Left forelimb (tissue), 1 donor: Measurements from ENCODE around the gene EID2B.

Experiments
- DNase-seq: peaks from one replicate; pipeline ENCODE4 v3.0.0-alpha.2; 2018; ENCODE audit warnings: low spot score

The EID2B gene

GRCh38 chr19:39531834-39532232 is 819 bp downstream of the EID2B start:
- no peak for DNase-seq

GRCh38 chr19:39525205-39525604 is 7.4 kb downstream of the EID2B start:
- DNase-seq, result peak; percentile 1

DNA sequence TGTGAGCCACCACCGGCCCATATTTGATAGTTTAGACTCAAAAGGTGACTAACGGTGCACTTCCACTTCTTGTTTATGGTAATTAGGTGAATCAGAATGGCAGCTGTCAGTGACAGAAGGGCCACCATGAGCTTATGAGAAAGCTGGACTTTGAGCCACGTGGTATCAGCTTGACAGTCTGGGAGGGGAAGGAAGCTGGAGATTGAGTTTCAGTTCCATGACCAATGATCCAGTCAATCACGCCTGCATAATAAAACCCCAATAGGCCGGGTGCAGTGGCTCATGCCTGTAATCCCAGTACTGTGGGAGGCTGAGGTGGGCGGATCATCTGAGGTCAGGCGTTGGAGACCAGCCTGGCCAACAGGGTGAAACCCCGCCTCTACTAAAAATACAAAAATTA is 8.2 kb downstream of the EID2B start:
- DNase-seq, result peak; percentile 9

DNA sequence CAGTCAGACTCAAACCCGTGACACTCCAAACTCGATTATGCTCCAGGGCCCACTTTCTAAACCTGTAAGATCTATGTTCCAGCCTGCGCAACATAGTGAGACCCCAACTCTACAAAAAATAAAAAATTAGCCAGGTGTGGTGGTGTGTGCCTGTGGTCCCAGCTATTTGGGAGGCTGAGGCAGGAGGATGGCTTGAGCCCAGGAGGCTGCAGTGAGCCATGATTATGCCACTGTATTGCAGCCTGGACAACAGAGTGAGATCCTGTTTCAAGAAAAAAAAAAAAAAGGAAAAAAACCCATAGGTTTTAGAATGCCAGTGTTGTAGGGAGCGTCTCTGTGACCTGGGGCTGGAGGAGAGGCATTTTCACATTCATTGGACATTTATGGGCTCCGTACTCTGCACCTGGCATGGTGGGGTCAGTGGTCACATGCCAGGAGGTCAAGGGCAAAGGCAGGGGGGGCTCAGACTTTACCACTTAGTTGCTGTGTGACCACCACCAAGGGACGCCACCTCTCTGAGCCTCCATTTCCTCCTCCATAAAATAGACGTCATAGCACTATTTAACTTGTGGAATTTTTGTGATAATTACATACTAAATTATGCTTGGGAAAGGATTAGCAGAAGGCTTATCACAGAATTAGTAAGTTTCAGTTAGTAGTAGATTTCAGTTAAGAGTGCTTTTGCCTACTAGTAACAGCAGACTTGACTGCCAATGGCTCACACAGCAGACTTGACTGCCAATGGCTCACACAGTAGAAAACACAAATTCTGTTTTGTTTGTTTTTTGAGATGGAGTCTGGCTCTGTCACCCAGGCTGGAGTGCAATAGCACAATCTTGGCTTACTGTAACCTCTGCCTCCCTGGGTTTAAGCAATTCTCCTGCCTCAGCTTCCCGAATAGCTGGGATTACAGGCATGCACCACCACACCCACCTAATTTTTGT is 11.8 kb downstream of the EID2B start:
- peak; percentile 33 for DNase-seq

- no peak for DNase-seq
Observed at GRCh38 chr19:39518975-39519374, 13.7 kb downstream of the EID2B start.

GRCh38 chr19:39518458-39518857 is 14.2 kb downstream of the EID2B start:
- DNase-seq, result peak; percentile 20

DNA sequence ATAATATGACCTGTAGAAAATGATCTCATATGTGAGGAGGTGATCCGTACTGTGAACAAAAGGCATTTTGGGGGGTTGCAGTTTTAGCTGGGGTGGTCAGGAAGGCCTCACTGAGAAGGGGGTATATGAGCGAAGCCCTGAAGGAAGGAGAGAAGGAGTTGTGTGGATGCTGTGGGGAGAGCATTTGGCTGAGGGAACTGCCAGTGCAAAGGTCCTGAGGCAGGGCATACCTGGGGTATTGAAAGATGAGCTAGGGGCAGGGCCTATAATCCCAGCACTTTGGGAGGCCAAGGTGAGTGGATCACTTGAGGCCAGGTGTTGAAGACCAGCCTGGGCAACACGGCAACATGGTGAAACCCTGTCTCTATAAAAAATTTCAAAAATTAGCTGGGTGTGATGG is 15.2 kb downstream of the EID2B start:
- DNase-seq, result no peak

GRCh38 chr19:39516270-39516669 is 16.4 kb downstream of the EID2B start:
- DNase-seq, result no peak

GRCh38 chr19:39515551-39516191 is 17.0 kb downstream of the EID2B start:
- no peak for DNase-seq

- DNase-seq, result no peak
Observed at GRCh38 chr19:39514840-39515550, 17.7 kb downstream of the EID2B start, which contains the start of gene SELENOV. TSS of gene SELENOV (plus strand) at chr19:39515139. CDS start at chr19:39515213, 74 bp downstream.

DNA sequence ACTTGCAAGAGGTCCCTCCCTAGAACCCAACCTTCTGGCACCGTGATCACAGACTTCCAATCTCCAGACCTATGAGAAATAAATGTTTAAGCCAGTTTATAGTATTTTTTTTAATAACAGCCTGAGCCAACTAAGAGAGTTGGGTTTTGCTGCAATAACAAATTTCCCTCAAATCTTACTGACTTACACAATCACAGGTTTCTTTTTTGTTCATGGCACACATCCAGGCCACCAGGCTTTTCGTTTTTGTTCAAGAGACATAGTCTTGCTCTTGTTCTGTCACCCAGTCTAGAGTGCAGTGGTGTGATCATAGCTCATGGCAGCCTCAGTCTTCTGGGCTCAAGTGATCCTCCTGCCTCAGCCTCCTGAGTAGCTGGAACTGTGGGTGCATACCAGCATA is 19.7 kb downstream of the EID2B start:
- DNase-seq, result no peak

GRCh38 chr19:39509233-39509632 is 23.4 kb downstream of the EID2B start:
- DNase-seq, result no peak

- DNase-seq, result no peak
Observed at GRCh38 chr19:39508629-39509028, 24.0 kb downstream of the EID2B start.

- DNase-seq, result no peak
Observed at GRCh38 chr19:39507715-39508364, 24.8 kb downstream of the EID2B start.

DNA sequence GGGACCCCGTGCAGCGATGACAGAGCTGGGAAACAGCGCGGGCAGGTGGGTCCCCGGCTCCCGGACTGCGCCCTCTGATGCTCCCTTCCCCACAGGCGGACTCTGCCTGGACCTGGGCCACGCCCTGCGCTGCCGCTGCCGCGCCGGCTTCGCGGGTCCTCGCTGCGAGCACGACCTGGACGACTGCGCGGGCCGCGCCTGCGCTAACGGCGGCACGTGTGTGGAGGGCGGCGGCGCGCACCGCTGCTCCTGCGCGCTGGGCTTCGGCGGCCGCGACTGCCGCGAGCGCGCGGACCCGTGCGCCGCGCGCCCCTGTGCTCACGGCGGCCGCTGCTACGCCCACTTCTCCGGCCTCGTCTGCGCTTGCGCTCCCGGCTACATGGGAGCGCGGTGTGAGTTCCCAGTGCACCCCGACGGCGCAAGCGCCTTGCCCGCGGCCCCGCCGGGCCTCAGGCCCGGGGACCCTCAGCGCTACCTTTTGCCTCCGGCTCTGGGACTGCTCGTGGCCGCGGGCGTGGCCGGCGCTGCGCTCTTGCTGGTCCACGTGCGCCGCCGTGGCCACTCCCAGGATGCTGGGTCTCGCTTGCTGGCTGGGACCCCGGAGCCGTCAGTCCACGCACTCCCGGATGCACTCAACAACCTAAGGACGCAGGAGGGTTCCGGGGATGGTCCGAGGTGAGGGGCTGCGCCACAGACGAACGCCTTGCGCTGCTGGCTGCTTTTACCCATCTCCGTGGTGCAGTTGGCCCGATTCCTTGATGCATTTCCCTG is 25.5 kb downstream of the EID2B start:
- DNase-seq, result no peak

DNA sequence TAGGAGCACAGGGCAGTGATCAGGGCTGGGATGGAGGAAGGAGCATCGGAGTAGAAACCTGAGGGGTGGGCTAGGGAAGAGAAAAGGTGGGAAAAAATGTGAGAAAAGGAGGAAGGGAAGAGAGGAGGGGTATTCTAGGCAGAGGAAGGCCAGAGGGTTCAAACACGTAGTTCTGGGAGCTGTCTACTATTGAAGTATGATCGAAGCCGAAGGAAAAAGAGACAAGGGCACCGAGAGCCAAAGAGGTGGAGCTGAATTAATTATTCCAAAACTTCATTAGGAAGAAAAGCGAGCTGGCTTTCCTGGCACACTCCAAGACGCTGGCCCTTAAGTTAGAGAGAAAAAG is 26.1 kb downstream of the EID2B start:
- DNase-seq, result no peak

DNA sequence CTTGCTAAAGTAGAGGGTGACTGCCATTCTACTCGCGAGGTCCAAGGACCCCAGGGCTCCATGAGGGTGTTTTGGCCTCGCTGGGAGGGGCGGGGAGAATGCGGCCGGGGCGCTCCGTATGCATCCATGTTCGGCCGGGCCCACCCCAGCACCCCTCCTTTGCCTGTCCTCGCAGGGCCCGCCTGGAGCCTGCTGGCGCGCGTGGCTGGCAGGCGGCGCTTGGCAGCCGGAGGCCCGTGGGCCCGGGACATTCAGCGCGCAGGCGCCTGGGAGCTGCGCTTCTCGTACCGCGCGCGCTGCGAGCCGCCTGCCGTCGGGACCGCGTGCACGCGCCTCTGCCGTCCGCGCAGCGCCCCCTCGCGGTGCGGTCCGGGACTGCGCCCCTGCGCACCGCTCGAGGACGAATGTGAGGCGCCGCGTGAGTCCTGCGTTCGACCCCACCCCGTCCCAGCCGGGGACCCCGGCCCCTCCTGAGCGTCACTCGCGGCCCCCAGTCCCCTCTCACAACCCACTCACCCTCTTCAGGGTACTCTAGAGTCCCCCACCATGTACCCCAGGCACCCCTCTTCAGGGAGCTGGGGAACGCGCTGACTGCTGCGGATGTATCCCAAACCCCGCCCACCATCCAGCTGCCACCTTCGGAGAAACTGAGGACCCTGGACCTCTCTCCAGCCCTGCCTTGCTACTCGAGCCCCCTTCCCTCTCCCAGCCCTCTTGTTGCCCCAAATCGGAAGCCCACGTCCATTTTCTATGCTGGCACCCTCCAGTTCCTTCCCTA is 29.8 kb downstream of the EID2B start:
- DNase-seq, result no peak

- DNase-seq, result no peak
Observed at GRCh38 chr19:39501340-39501739, 31.3 kb downstream of the EID2B start.

DNA sequence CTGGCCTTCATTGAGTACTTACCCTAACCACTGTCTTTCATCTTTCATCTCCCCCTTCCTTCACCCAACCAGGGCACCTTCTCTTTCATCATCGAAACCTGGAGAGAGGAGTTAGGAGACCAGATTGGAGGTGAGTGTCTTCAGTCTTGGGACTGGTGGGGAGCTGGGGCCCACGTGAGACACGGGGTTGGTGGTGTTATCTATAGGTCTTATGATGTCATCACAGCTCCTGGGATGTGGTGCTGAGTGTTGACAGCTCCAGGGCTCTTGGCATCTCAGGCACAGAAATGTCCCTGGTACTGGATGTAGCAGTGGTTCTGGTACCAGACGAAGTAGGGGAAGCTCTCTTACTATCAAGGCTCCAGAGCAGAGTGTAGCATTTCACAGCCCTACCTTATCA is 32.1 kb downstream of the EID2B start:
- no peak for DNase-seq

GRCh38 chr19:39499932-39500331 is 32.7 kb downstream of the EID2B start:
- no peak for DNase-seq
